CD4-positive, alpha-beta T cell (primary cell): ENCODE data around the gene PPEF1. TPM values are rescaled to one million over a fixed set of nuclear protein-coding genes. Genes with fewer than 3 reads are reported as not detected.
"Not testable (repeated sequence)": the region's sequence is repeated elsewhere in the genome, so short reads cannot be mapped to it uniquely, and the experiment has no call there.

Experiments used
- ATAC-seq: fragments of 200-7000 bp; cut with Tn5 transposase; one replicate; pipeline ENCODE4 v1.10.0; 2022; ENCODE audit warnings: mild to moderate bottlenecking; ENCODE audit not compliant: poor library complexity
- CTCF ChIA-PET: fragments of 350-600 bp; sonication (Branson Sonifier 250); formaldehyde crosslinking; loops from one replicate; lab custom pipeline; 2021; ENCODE audit warnings: antibody characterized with exemption, inconsistent platforms; lab: Charles Lee
- POLR2A ChIA-PET: fragments of 350-600 bp; sonication (Branson Sonifier 250); formaldehyde crosslinking; loops from one replicate; lab custom pipeline; 2021; ENCODE audit warnings: antibody characterized with exemption, inconsistent platforms; lab: Charles Lee
- DNase-seq, 14 experiments: peaks; one replicate each; pipeline ENCODE4 v3.0.0-alpha.2; 2013 to 2020; ENCODE audit warnings: mixed read lengths in 2 of 14
- H3K27ac ChIP-seq, 2 donors: one replicate each; pipeline versions ENCODE4 v1.5.1 to v1.7.0; 2013; ENCODE audit warnings: low read length in 2 of 2, low read depth in 1 of 2, mild to moderate bottlenecking in 1 of 2
- H3K27me3 ChIP-seq, 2 experiments: 1 replicate in 1 of 2; 2 replicates in 1 of 2; pipeline versions ENCODE4 v1.6.1 to v1.7.0; 2013; ENCODE audit warnings: low read length in 2 of 2, control low read depth in 1 of 2, mild to moderate bottlenecking in 1 of 2, moderate library complexity in 1 of 2; ENCODE audit not compliant: insufficient read depth in 2 of 2, control insufficient read depth in 1 of 2
- H3K36me3 ChIP-seq: one replicate; pipeline ENCODE4 v1.6.1; 2013; ENCODE audit warnings: low read length, control low read depth; ENCODE audit not compliant: insufficient read depth
- H3K4me1 ChIP-seq: one replicate; pipeline ENCODE4 v1.6.1; 2013; ENCODE audit warnings: low read length, control low read depth; ENCODE audit not compliant: insufficient read depth
- H3K4me3 ChIP-seq: one replicate; pipeline ENCODE4 v1.5.1; 2013; ENCODE audit warnings: mild to moderate bottlenecking, low read length, moderate library complexity
- H3K9me3 ChIP-seq, 2 experiments: 1 replicate in 1 of 2; 2 replicates in 1 of 2; pipeline versions ENCODE4 v1.6.1 to v1.7.0; 2013; ENCODE audit warnings: low read length in 2 of 2, mild to moderate bottlenecking in 2 of 2, control low read depth in 1 of 2, moderate library complexity in 1 of 2; ENCODE audit not compliant: control insufficient read depth in 1 of 2, insufficient read depth in 1 of 2
- H3K27ac Mint-ChIP-seq: one replicate; pipeline ENCODE4 v1.8.0; 2020; ENCODE audit warnings: mixed read lengths
- H3K27me3 Mint-ChIP-seq: one replicate; pipeline ENCODE4 v1.8.0; 2021; ENCODE audit warnings: mixed read lengths
- H3K36me3 Mint-ChIP-seq: one replicate; pipeline ENCODE4 v1.8.0; 2021; ENCODE audit warnings: low read depth, mixed read lengths
- H3K4me1 Mint-ChIP-seq: one replicate; pipeline ENCODE4 v1.8.0; 2021; ENCODE audit warnings: low read depth, mixed read lengths
- H3K4me3 Mint-ChIP-seq: one replicate; pipeline ENCODE4 v1.8.0; 2020; ENCODE audit warnings: mild to moderate bottlenecking, mixed read lengths
- H3K9me3 Mint-ChIP-seq: one replicate; pipeline ENCODE4 v1.8.0; 2020; ENCODE audit warnings: mixed read lengths
- CTCF ChIP-seq: fragments of 200-600 bp; IDR thresholded peaks from one replicate; pipeline ENCODE4 v1.8.0; 2022; ENCODE audit warnings: antibody characterized with exemption, mild to moderate bottlenecking
- intact Hi-C, 2 experiments: fragments of 100-400 bp; cut with DNase I in 1 of 2; cut with micrococcal nuclease in 1 of 2; formaldehyde crosslinking; loops; one replicate each; pipeline versions ENCODE4 v1.15.1 to v1.9.0; 2023 to 2025; cut with DNase I, micrococcal nuclease
- total RNA-seq, 174 experiments: library from RNA in 2 of 174; stranded (reverse) in 2 of 174; gene quantifications; one replicate each; pipeline ENCODE4 v1.2.3 and lab custom pipeline; 2021 to 2026

PPEF1 gene
- total RNA-seq, 2 experiments from 2014 or later: 0.34 TPM; not detected in 1

DNA sequence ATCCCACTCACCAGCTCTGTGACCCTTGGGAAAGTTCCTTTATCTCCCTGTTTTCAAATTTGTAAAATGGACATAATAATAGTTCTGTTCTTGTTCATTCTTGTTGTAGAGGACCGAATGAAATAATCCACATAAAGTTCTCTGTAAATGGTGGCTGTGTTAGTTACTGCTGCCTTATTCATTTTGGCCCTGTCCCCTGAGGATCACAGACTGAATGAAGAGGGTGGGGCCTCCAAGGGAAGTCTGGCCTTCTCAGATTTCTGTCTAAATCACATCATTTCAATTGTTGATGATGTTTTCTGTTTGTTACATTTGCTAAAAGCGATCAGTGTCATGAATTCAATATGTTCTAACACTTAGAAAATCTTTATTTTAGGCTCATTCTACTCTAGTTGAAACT lies 117.9 kb downstream of the PPEF1 start:
- no peak for TF ChIP-seq CTCF
- Histone ChIP-seq H3K27ac (no peak overlapping the region), H3K27me3 (no peaks in the 10 kb centered on the region), H3K9me3 (no peaks in the 10 kb centered on the region), H3K36me3 (no peaks in the 10 kb centered on the region), H3K4me1 (no peaks in the 10 kb centered on the region), H3K4me3 (no peak overlapping the region)
- Mint-ChIP-seq H3K9me3 (no peaks in the 10 kb centered on the region), H3K27ac (no peak overlapping the region), H3K4me1 (no peaks in the 10 kb centered on the region), H3K36me3 (no peaks in the 10 kb centered on the region), H3K27me3 (no peaks in the 10 kb centered on the region), H3K4me3 (no peak overlapping the region)
- ChIA-PET POLR2A (no interaction called here), CTCF (no interaction called here)
- ATAC-seq (no peak), DNase-seq (no peak)
- intact Hi-C loops: no loop called here

DNA sequence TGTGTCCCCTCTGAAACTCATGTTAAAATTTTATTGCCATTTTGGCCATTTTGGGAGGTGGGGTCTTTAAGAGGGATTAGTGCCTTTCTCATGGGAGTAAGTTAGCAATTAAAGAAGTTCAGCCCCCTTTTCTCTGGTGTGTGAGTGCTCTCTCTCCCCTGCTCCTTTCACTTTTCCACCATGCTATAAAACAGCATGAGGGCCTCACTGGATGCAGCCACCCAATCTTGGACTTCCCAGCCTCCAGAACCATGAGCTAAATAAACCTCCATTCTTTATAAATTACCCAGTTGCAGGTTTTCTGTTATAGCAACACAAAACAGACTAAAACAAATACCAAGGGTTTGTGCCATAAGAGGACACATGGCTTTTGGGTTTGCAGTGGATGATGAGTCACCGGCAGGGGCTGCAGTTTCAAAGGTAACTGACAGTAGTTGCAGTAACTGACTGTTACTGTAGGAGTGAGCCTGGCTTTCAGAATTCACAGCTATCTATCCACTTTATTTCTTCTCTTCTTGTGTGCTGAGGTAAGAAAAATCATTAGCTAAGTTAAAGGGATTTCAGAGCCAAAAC lies 121.5 kb downstream of the PPEF1 start:
- DNase-seq (no peak), ATAC-seq (no peak)
- Mint-ChIP-seq H3K27ac (no peak overlapping the region), H3K4me3 (no peak overlapping the region), H3K4me1 (no peaks in the 10 kb centered on the region), H3K9me3 (no peaks in the 10 kb centered on the region), H3K36me3 (no peaks in the 10 kb centered on the region), H3K27me3 (no peaks in the 10 kb centered on the region)
- Histone ChIP-seq H3K36me3 (no peaks in the 10 kb centered on the region), H3K4me3 (no peak overlapping the region), H3K9me3 (no peaks in the 10 kb centered on the region), H3K27ac (no peak overlapping the region), H3K27me3 (no peaks in the 10 kb centered on the region), H3K4me1 (no peaks in the 10 kb centered on the region)
- intact Hi-C loops: no loop called here
- POLR2A ChIA-PET: no interaction called here
- no peak for TF ChIP-seq CTCF
- CTCF ChIA-PET: no interaction called here

- H3K9me3 Mint-ChIP-seq: no peaks in the 10 kb centered on the region
- POLR2A ChIA-PET: no interaction called here
- H3K4me3 Mint-ChIP-seq: no peak overlapping the region
- Histone ChIP-seq H3K9me3 (no peaks in the 10 kb centered on the region), H3K27ac (no peak overlapping the region), H3K36me3 (no peaks in the 10 kb centered on the region), H3K4me1 (no peaks in the 10 kb centered on the region), H3K4me3 (no peak overlapping the region), H3K27me3 (no peaks in the 10 kb centered on the region)
- TF ChIP-seq CTCF: no peak
- H3K27me3 Mint-ChIP-seq: no peaks in the 10 kb centered on the region
- intact Hi-C loops: no loop called here
- DNase-seq (no peak), ATAC-seq (no peak)
- CTCF ChIA-PET: no interaction called here
- no peak overlapping the region for H3K27ac Mint-ChIP-seq
- H3K4me1 Mint-ChIP-seq: no peaks in the 10 kb centered on the region
- H3K36me3 Mint-ChIP-seq: no peaks in the 10 kb centered on the region
Observed at GRCh38 chrX:18833071-18833731, 125.8 kb downstream of the PPEF1 start.

- H3K36me3 ChIP-seq, DNase-seq, H3K4me1 Mint-ChIP-seq, CTCF ChIA-PET, H3K9me3 Mint-ChIP-seq, H3K4me1 ChIP-seq, H3K9me3 ChIP-seq, H3K4me3 Mint-ChIP-seq, H3K27me3 Mint-ChIP-seq, intact Hi-C loops, H3K27ac ChIP-seq, H3K27me3 ChIP-seq, ATAC-seq, H3K4me3 ChIP-seq, H3K36me3 Mint-ChIP-seq, POLR2A ChIA-PET, H3K27ac Mint-ChIP-seq: not testable (repeated sequence)
Observed at GRCh38 chrX:18847901-18848300, 140.5 kb downstream of the PPEF1 start.
